Gastrocnemius medialis (tissue), 4 donors: ENCODE measurements around the gene PKIB. TPM values are rescaled to one million over a fixed set of nuclear protein-coding genes. Genes with fewer than 3 reads are reported as not detected.
"Not testable (repeated sequence)": the region's sequence is repeated elsewhere in the genome, so short reads cannot be mapped to it uniquely, and the experiment has no call there.

Experiments used
- ATAC-seq, 2 donors: fragments of 150-250 bp; one replicate each; pipeline ENCODE4 v1.9.1; 2016
- DNase-seq, 2 donors: peaks; one replicate each; pipeline ENCODE4 v3.0.0-alpha.2; 2019
- H3K27ac ChIP-seq, 4 donors: fragments of 200-600 bp; sonication (generic); 1 replicate in 1 of 4; 2 replicates in 3 of 4; pipeline ENCODE4 v1.5.1; 2016 to 2018; ENCODE audit warnings: mild to moderate bottlenecking in 2 of 4, moderate library complexity in 1 of 4
- H3K27me3 ChIP-seq, 3 donors: fragments of 200-600 bp; sonication (generic) in 2 of 3; 1 replicate in 1 of 3; 2 replicates in 2 of 3; pipeline versions ENCODE4 v1.5.1 to v1.6.0; 2016 to 2019; ENCODE audit warnings: mild to moderate bottlenecking in 1 of 3, moderate library complexity in 1 of 3
- H3K36me3 ChIP-seq, 2 donors: fragments of 200-600 bp; sonication (generic) in 1 of 2; one replicate each; pipeline ENCODE4 v1.5.1; 2017 to 2018
- H3K4me1 ChIP-seq, 2 donors: fragments of 200-600 bp; sonication (generic) in 1 of 2; one replicate each; pipeline ENCODE4 v1.5.1; 2016 to 2017; ENCODE audit warnings: mild to moderate bottlenecking in 2 of 2
- H3K4me3 ChIP-seq, 4 donors: fragments of 200-600 bp; sonication (generic) in 3 of 4; 1 replicate in 1 of 4; 2 replicates in 3 of 4; pipeline ENCODE4 v1.5.1; 2016 to 2019; ENCODE audit warnings: mild to moderate bottlenecking in 2 of 4
- H3K9me3 ChIP-seq, 3 donors: fragments of 200-600 bp; sonication (generic) in 2 of 3; 1 replicate in 1 of 3; 2 replicates in 2 of 3; pipeline ENCODE4 v1.5.1; 2016 to 2019
- CTCF ChIP-seq, 5 experiments: fragments of 450-650 bp in 3 of 5; fragments of 200-600 bp in 2 of 5; sonication (generic) in 2 of 5; IDR thresholded peaks in 4 of 5; conservative IDR thresholded peaks in 1 of 5; 1 replicate in 4 of 5; 2 replicates in 1 of 5; pipeline ENCODE4 v1.5.1; 2016 to 2019; ENCODE audit warnings: antibody characterized with exemption in 5 of 5, mild to moderate bottlenecking in 3 of 5, moderate library complexity in 3 of 5
- POLR2A ChIP-seq, 2 donors: fragments of 450-650 bp; IDR thresholded peaks; one replicate each; pipeline ENCODE4 v1.6.1; 2017; ENCODE audit warnings: antibody characterized with exemption in 2 of 2, mild to moderate bottlenecking in 2 of 2, moderate library complexity in 2 of 2
- in situ Hi-C, 4 donors: fragments of 200-750 bp; cut with MboI; loops; one replicate each; pipeline versions ENCODE4 v1.15.0 to v1.8.0; 2017; ENCODE audit warnings: low sequenced_read_pairs in 4 of 4
- intact Hi-C: fragments of 100-400 bp; cut with DNase I; formaldehyde crosslinking; loops from one replicate; pipeline ENCODE4 v1.15.1; 2023; ENCODE audit warnings: low total_unique reads
- total RNA-seq, 4 donors: library from RNA; depleted of rRNA; stranded (reverse); fragments of >200 nt; gene quantifications; one replicate each; pipeline versions ENCODE4 v1.1.0 to v1.2.3, GENCODE V29; 2016

PKIB gene
- total RNA-seq, 4 donors from 2014 or later: 0.64 to 1.1 (median 0.97) TPM

GRCh38 chr6:122640366-122640765, 30.2 kb downstream of the PKIB start:
- H3K36me3 ChIP-seq: no peaks in the 10 kb centered on the region
- intact Hi-C loops (no loop called here), in situ Hi-C loops (no loop called here)
- no peaks in the 10 kb centered on the region for H3K9me3 ChIP-seq
- H3K4me1 ChIP-seq: no peaks in the 10 kb centered on the region
- H3K4me3 ChIP-seq: no peak overlapping the region
- TF ChIP-seq CTCF (IDR thresholded peaks at IDR 0.05 in 4 of 5, conservative IDR thresholded peaks at IDR 0.05 in 1 of 5) (no peak), POLR2A (IDR thresholded peaks at IDR 0.05) (no peak)
- DNase-seq: no peak
- no peak overlapping the region for H3K27ac ChIP-seq
- ATAC-seq: no peak
- H3K27me3 ChIP-seq: no peaks in the 10 kb centered on the region

GRCh38 chr6:122641819-122642218, 31.6 kb downstream of the PKIB start:
- no peak overlapping the region for H3K4me3 ChIP-seq
- no peaks in the 10 kb centered on the region for H3K4me1 ChIP-seq
- H3K27ac ChIP-seq: no peak overlapping the region
- intact Hi-C loops (no loop called here), in situ Hi-C loops (no loop called here)
- ATAC-seq (no peak), DNase-seq (no peak)
- TF ChIP-seq CTCF (IDR thresholded peaks at IDR 0.05 in 4 of 5, conservative IDR thresholded peaks at IDR 0.05 in 1 of 5) (no peak), POLR2A (IDR thresholded peaks at IDR 0.05) (no peak)
- H3K9me3 ChIP-seq: no peaks in the 10 kb centered on the region
- no peaks in the 10 kb centered on the region for H3K27me3 ChIP-seq
- H3K36me3 ChIP-seq: no peaks in the 10 kb centered on the region

GRCh38 chr6:122642604-122643003, 32.4 kb downstream of the PKIB start:
- H3K4me1 ChIP-seq, intact Hi-C loops, H3K9me3 ChIP-seq, ATAC-seq, H3K27me3 ChIP-seq, H3K36me3 ChIP-seq, H3K4me3 ChIP-seq, in situ Hi-C loops, DNase-seq, H3K27ac ChIP-seq: not testable (repeated sequence)

- Histone ChIP-seq H3K36me3 (no peaks in the 10 kb centered on the region), H3K9me3 (no peaks in the 10 kb centered on the region), H3K27me3 (no peaks in the 10 kb centered on the region), H3K4me3 (no peak overlapping the region), H3K27ac (no peak overlapping the region), H3K4me1 (no peaks in the 10 kb centered on the region)
- intact Hi-C loops (no loop called here), in situ Hi-C loops (no loop called here)
- TF ChIP-seq CTCF (IDR thresholded peaks at IDR 0.05 in 4 of 5, conservative IDR thresholded peaks at IDR 0.05 in 1 of 5) (no peak), POLR2A (IDR thresholded peaks at IDR 0.05) (no peak)
- ATAC-seq (no peak), DNase-seq (no peak)
These were observed 35.1 kb downstream of the PKIB start for GRCh38 chr6:122645256-122645655.

- Histone ChIP-seq H3K4me3 (no peak overlapping the region), H3K27ac (no peak overlapping the region), H3K9me3 (no peaks in the 10 kb centered on the region), H3K36me3 (no peaks in the 10 kb centered on the region), H3K27me3 (no peaks in the 10 kb centered on the region), H3K4me1 (no peaks in the 10 kb centered on the region)
- DNase-seq (no peak), ATAC-seq (no peak)
- intact Hi-C loops (no loop called here), in situ Hi-C loops (no loop called here)
- no peak for TF ChIP-seq POLR2A (IDR thresholded peaks at IDR 0.05)
- no peak for TF ChIP-seq CTCF (IDR thresholded peaks at IDR 0.05 in 4 of 5, conservative IDR thresholded peaks at IDR 0.05 in 1 of 5)
These were observed 37.6 kb downstream of the PKIB start for GRCh38 chr6:122647765-122648164.
